NCI-H2107 (cell line): ENCODE results near the gene MLLT6.

Source experiments
- DNase-seq: peaks from one replicate; lab custom pipeline; 2025; lab: John Stamatoyannopoulos, UW

MLLT6 gene

GRCh38 chr17:38768417-38768816 lies 63.3 kb downstream of the MLLT6 start:
- no peak for DNase-seq

- no peak for DNase-seq
These were observed 68.2 kb downstream of the MLLT6 start for GRCh38 chr17:38773258-38773657.

- no peak for DNase-seq
These were observed 72.7 kb downstream of the MLLT6 start for GRCh38 chr17:38777641-38778250.
